Measurements from ENCODE around the gene RDH8.

The RDH8 gene

DNA sequence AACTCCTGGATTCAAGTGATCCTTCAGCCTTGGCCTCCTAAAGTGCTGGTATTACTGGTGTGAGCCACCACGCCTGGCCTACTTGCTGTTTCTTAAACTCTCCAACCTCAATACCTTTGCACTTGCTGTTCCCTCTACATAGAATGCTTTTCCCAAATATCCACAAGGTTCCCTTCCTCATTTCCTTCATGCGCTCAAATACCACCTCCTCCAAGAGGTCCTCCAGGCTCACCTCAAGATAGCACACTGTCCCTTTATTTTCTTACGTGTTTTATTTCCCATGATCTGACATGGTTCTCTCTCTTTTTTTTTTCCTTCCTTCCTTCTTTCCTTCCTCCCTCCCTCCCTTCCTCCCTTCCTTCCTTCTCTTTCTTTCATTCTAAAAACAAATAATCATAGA lies 13.5 kb downstream of the RDH8 start:
- ATAC-seq = no peak
- TF ChIP-seq POU6F1 (CRISPR knock-in tag; IDR thresholded peaks at IDR 0.05; ENCODE audit: borderline replicate concordance, low read depth) (no peak), ARNTL (CRISPR knock-in tag; IDR thresholded peaks at IDR 0.05; ENCODE audit: borderline replicate concordance, low read depth) (no peak), TOX (CRISPR knock-in tag; IDR thresholded peaks at IDR 0.05; ENCODE audit: borderline replicate concordance) (no peak), GLIS3 (CRISPR knock-in tag; IDR thresholded peaks at IDR 0.05) (no peak), PPARA (CRISPR knock-in tag; IDR thresholded peaks at IDR 0.05; ENCODE audit: borderline replicate concordance) (no peak), ZFP30 (CRISPR knock-in tag; IDR thresholded peaks at IDR 0.05) (no peak), ESRRG (CRISPR knock-in tag; IDR thresholded peaks at IDR 0.05) (no peak), ZFP3 (CRISPR knock-in tag; IDR thresholded peaks at IDR 0.05) (no peak), ZNF8 (CRISPR knock-in tag; IDR thresholded peaks at IDR 0.05) (no peak), TCF4 (CRISPR knock-in tag; IDR thresholded peaks at IDR 0.05; ENCODE audit: borderline replicate concordance) (no peak), BACH2 (CRISPR knock-in tag; IDR thresholded peaks at IDR 0.05; ENCODE audit: borderline replicate concordance) (no peak), ZC3H10 (CRISPR knock-in tag; IDR thresholded peaks at IDR 0.05) (no peak), ZNF565 (CRISPR knock-in tag; conservative IDR thresholded peaks at IDR 0.05; ENCODE audit: low read depth) (no peak), ZNF70 (CRISPR knock-in tag; IDR thresholded peaks at IDR 0.05) (no peak), RARB (CRISPR knock-in tag; IDR thresholded peaks at IDR 0.05) (no peak), CSRNP3 (CRISPR knock-in tag; IDR thresholded peaks at IDR 0.05) (no peak)
- TF ChIP-seq, protein P1, sequence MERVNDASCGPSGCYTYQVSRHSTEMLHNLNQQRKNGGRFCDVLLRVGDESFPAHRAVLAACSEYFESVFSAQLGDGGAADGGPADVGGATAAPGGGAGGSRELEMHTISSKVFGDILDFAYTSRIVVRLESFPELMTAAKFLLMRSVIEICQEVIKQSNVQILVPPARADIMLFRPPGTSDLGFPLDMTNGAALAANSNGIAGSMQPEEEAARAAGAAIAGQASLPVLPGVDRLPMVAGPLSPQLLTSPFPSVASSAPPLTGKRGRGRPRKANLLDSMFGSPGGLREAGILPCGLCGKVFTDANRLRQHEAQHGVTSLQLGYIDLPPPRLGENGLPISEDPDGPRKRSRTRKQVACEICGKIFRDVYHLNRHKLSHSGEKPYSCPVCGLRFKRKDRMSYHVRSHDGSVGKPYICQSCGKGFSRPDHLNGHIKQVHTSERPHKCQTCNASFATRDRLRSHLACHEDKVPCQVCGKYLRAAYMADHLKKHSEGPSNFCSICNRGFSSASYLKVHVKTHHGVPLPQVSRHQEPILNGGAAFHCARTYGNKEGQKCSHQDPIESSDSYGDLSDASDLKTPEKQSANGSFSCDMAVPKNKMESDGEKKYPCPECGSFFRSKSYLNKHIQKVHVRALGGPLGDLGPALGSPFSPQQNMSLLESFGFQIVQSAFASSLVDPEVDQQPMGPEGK (CRISPR knock-in tag; IDR thresholded peaks at IDR 0.05; ENCODE audit: borderline replicate concordance) = no peak
- TF ChIP-seq, protein P2, sequence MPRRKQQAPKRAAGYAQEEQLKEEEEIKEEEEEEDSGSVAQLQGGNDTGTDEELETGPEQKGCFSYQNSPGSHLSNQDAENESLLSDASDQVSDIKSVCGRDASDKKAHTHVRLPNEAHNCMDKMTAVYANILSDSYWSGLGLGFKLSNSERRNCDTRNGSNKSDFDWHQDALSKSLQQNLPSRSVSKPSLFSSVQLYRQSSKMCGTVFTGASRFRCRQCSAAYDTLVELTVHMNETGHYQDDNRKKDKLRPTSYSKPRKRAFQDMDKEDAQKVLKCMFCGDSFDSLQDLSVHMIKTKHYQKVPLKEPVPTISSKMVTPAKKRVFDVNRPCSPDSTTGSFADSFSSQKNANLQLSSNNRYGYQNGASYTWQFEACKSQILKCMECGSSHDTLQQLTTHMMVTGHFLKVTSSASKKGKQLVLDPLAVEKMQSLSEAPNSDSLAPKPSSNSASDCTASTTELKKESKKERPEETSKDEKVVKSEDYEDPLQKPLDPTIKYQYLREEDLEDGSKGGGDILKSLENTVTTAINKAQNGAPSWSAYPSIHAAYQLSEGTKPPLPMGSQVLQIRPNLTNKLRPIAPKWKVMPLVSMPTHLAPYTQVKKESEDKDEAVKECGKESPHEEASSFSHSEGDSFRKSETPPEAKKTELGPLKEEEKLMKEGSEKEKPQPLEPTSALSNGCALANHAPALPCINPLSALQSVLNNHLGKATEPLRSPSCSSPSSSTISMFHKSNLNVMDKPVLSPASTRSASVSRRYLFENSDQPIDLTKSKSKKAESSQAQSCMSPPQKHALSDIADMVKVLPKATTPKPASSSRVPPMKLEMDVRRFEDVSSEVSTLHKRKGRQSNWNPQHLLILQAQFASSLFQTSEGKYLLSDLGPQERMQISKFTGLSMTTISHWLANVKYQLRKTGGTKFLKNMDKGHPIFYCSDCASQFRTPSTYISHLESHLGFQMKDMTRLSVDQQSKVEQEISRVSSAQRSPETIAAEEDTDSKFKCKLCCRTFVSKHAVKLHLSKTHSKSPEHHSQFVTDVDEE (CRISPR knock-in tag; IDR thresholded peaks at IDR 0.05) = no peak

DNA sequence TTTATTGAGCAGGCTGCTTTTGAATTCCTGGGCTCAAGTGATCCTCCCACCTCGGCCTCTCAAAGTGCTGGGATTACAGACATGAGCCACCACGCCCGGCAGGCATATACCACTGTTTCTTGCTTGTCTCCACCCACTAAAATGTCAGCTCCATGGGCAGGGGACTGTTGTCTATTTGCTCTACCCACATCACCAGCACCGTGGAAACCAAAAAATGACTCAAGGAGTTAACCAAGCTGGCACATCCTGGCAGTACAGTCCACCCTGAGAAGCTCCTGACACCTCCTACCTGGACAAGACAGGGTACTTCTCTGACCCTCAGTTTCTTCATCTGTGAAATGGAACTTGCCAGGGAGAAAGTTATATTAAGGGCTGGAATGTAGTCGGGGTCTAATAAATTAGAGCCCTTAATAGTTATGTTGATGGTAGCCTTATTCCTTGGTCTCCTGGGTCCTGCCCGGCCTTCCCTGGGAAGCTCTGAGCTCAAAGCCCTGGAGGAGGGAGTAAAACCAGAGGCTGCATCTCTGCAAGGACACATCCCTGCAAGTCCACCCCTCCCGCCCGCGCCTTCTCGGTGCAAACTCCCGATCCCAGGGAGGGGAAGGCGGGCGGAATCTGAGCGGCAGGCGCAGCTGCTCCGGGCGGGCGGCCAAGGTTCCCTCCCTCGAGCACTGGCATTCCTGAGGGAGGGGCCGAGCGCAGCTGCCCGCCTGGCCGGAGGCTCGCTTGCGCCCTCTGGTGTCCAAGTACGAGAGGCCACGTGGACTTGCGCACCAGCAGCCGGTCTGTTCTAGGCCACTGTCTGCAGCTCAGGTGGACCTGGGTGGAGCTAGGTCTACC lies 14.1 kb downstream of the RDH8 start:
- peak; percentile 25; the same call in 1 of the 2 replicates for TF ChIP-seq TCF4 (CRISPR knock-in tag; IDR thresholded peaks at IDR 0.05; ENCODE audit: borderline replicate concordance)
- TF ChIP-seq, protein P1 (CRISPR knock-in tag; IDR thresholded peaks at IDR 0.05; ENCODE audit: borderline replicate concordance) = peak; percentile 79; the same call in 1 of the 2 replicates
- no peak for TF ChIP-seq PPARA (CRISPR knock-in tag; IDR thresholded peaks at IDR 0.05; ENCODE audit: borderline replicate concordance)
- TF ChIP-seq ZFP3 (CRISPR knock-in tag; IDR thresholded peaks at IDR 0.05) = no peak
- peak; percentile 97 for ATAC-seq

DNA sequence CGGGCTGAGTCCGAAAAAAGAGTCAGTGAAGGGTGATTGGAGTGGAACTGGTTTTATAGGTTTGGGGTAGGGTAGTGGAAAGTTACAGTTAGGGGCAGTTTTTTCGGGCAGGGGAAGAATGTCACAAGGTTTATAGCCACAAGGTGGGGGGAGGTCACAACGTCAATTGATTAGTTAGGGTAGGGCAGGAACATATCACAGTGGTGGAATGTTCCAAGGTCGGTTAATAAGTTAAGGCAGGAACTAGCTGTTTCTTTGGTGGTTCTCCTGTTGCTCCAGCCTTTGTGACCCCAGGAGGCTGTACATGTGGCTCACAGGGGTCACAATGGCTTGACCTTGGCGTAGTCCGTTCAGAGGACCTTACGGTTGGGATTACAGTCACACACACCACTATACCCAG lies 20.3 kb downstream of the RDH8 start:
- TF ChIP-seq CSDC2 (CRISPR knock-in tag; IDR thresholded peaks at IDR 0.05) (no peak), ISL1 (CRISPR knock-in tag; IDR thresholded peaks at IDR 0.05) (no peak), TOX (CRISPR knock-in tag; IDR thresholded peaks at IDR 0.05; ENCODE audit: borderline replicate concordance) (no peak), SNAI2 (CRISPR knock-in tag; IDR thresholded peaks at IDR 0.05) (no peak), ZFP30 (CRISPR knock-in tag; IDR thresholded peaks at IDR 0.05) (no peak), RARB (CRISPR knock-in tag; IDR thresholded peaks at IDR 0.05) (no peak), POU6F1 (CRISPR knock-in tag; IDR thresholded peaks at IDR 0.05; ENCODE audit: borderline replicate concordance, low read depth) (no peak)
- TF ChIP-seq, protein P1 (CRISPR knock-in tag; IDR thresholded peaks at IDR 0.05; ENCODE audit: borderline replicate concordance) = no peak
- no peak for ATAC-seq

All from SK-N-SH treated with all-trans-retinoic acid at 6 μM for 48 hours (cell line).